PC-3 (cell line): ENCODE measurements around the gene JAKMIP1. TPM values are rescaled to one million over a fixed set of nuclear protein-coding genes. Genes with fewer than 3 reads are reported as not detected.

Experiments
- ATAC-seq: fragments of 200-7000 bp; cut with Tn5 transposase; 2 replicates; pipeline ENCODE4 v1.9.1; 2020; ENCODE audit warnings: mild to moderate bottlenecking, moderate library complexity
- BruUV-seq: library from RNA; stranded (reverse); fragments of 400-500 nt; replicated peaks from 2 replicates; lab custom pipeline; 2021; lab: Mats Ljungman, UMichigan
- CTCF ChIA-PET: fragments of 300-600 bp; sonication (Branson Sonifier 250); formaldehyde crosslinking; loops from one replicate; lab custom pipeline; 2022; ENCODE audit warnings: antibody characterized with exemption; lab: Charles Lee
- POLR2A ChIA-PET: fragments of 300-600 bp; sonication (Branson Sonifier 250); formaldehyde crosslinking; loops from one replicate; lab custom pipeline; 2022; ENCODE audit warnings: antibody characterized with exemption; ENCODE audit not compliant: unreplicated experiment; lab: Charles Lee
- DNase-seq: peaks from one replicate; pipeline ENCODE4 v3.0.0-alpha.2; 2015
- H2AFZ ChIP-seq: fragments of 300-600 bp; sonication (generic); 2 replicates; pipeline ENCODE4 v1.6.0; 2016; ENCODE audit warnings: antibody characterized with exemption, low read length
- H3F3A ChIP-seq: fragments of 300-600 bp; sonication (generic); one replicate; pipeline ENCODE4 v1.6.0; 2017; ENCODE audit warnings: antibody characterized with exemption, low read length, control low read depth, mild to moderate bottlenecking; ENCODE audit not compliant: unreplicated experiment
- H3K27ac ChIP-seq: fragments of 300-600 bp; sonication (generic); 2 replicates; pipeline ENCODE4 v1.5.1; 2016; ENCODE audit warnings: mild to moderate bottlenecking, low read length
- H3K27me3 ChIP-seq: fragments of 300-600 bp; sonication (generic); 2 replicates; pipeline ENCODE4 v1.6.1; 2016; ENCODE audit warnings: low read length, mixed read lengths
- H3K36me3 ChIP-seq: fragments of 300-600 bp; sonication (generic); 2 replicates; pipeline ENCODE4 v1.6.1; 2016; ENCODE audit warnings: low read depth, mixed run types, low read length, mixed read lengths
- H3K4me1 ChIP-seq: fragments of 300-600 bp; sonication (generic); 2 replicates; pipeline ENCODE4 v1.5.1; 2016; ENCODE audit warnings: low read length; ENCODE audit not compliant: insufficient read depth
- H3K4me2 ChIP-seq: fragments of 300-600 bp; sonication (generic); 2 replicates; pipeline ENCODE4 v1.6.0; 2016; ENCODE audit warnings: low read length
- H3K4me3 ChIP-seq: fragments of 300-600 bp; sonication (generic); 2 replicates; pipeline ENCODE4 v1.5.1; 2016; ENCODE audit warnings: mild to moderate bottlenecking, low read length, mixed read lengths
- H3K79me2 ChIP-seq: fragments of 300-600 bp; sonication (generic); 2 replicates; pipeline ENCODE4 v1.6.1; 2017; ENCODE audit warnings: low read length, mixed read lengths
- H3K9ac ChIP-seq: fragments of 300-600 bp; sonication (generic); 2 replicates; pipeline ENCODE4 v1.6.0; 2016; ENCODE audit warnings: mild to moderate bottlenecking, low read length
- H3K9me2 ChIP-seq: fragments of 300-600 bp; sonication (generic); replicated peaks from 2 replicates; pipeline ENCODE4 v1.6.1; 2016; ENCODE audit warnings: mixed run types, low read length, mixed read lengths
- H3K9me3 ChIP-seq: fragments of 300-600 bp; sonication (generic); 2 replicates; pipeline ENCODE4 v1.6.1; 2016; ENCODE audit warnings: low read length, mixed read lengths
- H4K20me1 ChIP-seq: fragments of 300-600 bp; sonication (generic); 2 replicates; pipeline ENCODE4 v1.6.1; 2016; ENCODE audit warnings: low read length, mixed read lengths
- CTCF ChIP-seq: fragments of 300-600 bp; sonication (generic); conservative IDR thresholded peaks from 2 replicates; pipeline ENCODE4 v1.5.1; 2017; ENCODE audit warnings: antibody characterized with exemption, low read depth, mild to moderate bottlenecking, low read length
- EZH2 ChIP-seq: fragments of 300-600 bp; sonication (generic); IDR thresholded peaks from one replicate; pipeline ENCODE4 v1.6.1; 2017; ENCODE audit warnings: antibody characterized with exemption, mild to moderate bottlenecking, low read length; ENCODE audit not compliant: unreplicated experiment
- EZH2phosphoT487 ChIP-seq: fragments of 300-600 bp; sonication (generic); IDR thresholded peaks from 2 replicates; pipeline ENCODE4 v1.6.1; 2018; ENCODE audit warnings: mild to moderate bottlenecking, antibody characterized with exemption, low read length, borderline replicate concordance
- intact Hi-C: fragments of 100-400 bp; cut with micrococcal nuclease; formaldehyde crosslinking; loops from 2 replicates; pipeline ENCODE4 v1.9.0; 2023
- total RNA-seq: library from RNA; depleted of rRNA; stranded (reverse); fragments of >200 nt; gene quantifications from 2 replicates; pipeline ENCODE4 v1.2.3, GENCODE V29; 2014

Gene JAKMIP1
- total RNA-seq, 1 experiment from 2014 or later = 0.04 TPM

- POLR2A ChIA-PET = no interaction called here
- CTCF ChIA-PET = no interaction called here
- TF ChIP-seq EZH2 = no peak
- no peak for TF ChIP-seq EZH2phosphoT487
- no peak for TF ChIP-seq CTCF
- Histone ChIP-seq H3K27ac (no peak overlapping the region), H2AFZ (no peak overlapping the region), H3K9ac (no peak overlapping the region), H3K27me3 (no peaks in the 10 kb centered on the region; the same call in 1 of the 2 replicates), H3K4me3 (no peak overlapping the region), H3F3A (no peaks in the 10 kb centered on the region), H3K79me2 (no peaks in the 10 kb centered on the region), H3K9me3 (no peaks in the 10 kb centered on the region), H3K9me2 (no peaks in the 10 kb centered on the region), H3K4me1 (no peaks in the 10 kb centered on the region), H4K20me1 (no peaks in the 10 kb centered on the region), H3K36me3 (no peaks in the 10 kb centered on the region), H3K4me2 (no peak overlapping the region)
- no TSS peak for BruUV-seq
- no peak for DNase-seq
- no peak for ATAC-seq
- intact Hi-C loops = no loop called here
Measured at GRCh38 chr4:6230827-6231662, 30.7 kb upstream of the JAKMIP1 start.

GRCh38 chr4:6230502-6230785, 30.1 kb upstream of the JAKMIP1 start:
- intact Hi-C loops = no loop called here
- Histone ChIP-seq H3K27ac (no peak overlapping the region), H3K9me3 (no peaks in the 10 kb centered on the region), H3K4me2 (no peak overlapping the region), H2AFZ (no peak overlapping the region), H3K79me2 (no peaks in the 10 kb centered on the region), H4K20me1 (no peaks in the 10 kb centered on the region), H3K4me1 (no peaks in the 10 kb centered on the region), H3K4me3 (no peak overlapping the region), H3K9ac (no peak overlapping the region), H3K9me2 (no peaks in the 10 kb centered on the region), H3F3A (no peaks in the 10 kb centered on the region), H3K27me3 (no peaks in the 10 kb centered on the region; the same call in 1 of the 2 replicates), H3K36me3 (no peaks in the 10 kb centered on the region)
- POLR2A ChIA-PET = no interaction called here
- ATAC-seq (no peak), DNase-seq (no peak)
- no TSS peak for BruUV-seq
- no peak for TF ChIP-seq CTCF
- TF ChIP-seq EZH2phosphoT487 = no peak
- no peak for TF ChIP-seq EZH2
- CTCF ChIA-PET = no interaction called here
